ENCODE data around the gene SSBP4.

- TF ChIP-seq POLR2AphosphoS5 (IDR thresholded peaks at IDR 0.05; ENCODE audit: borderline replicate concordance, low read depth, low read length) (no peak), EZH2 (IDR thresholded peaks at IDR 0.05) (no peak), FOXP2 (optimal IDR thresholded peaks at IDR 0.05; ENCODE audit: control extremely low read depth, extremely low read length, insufficient read depth) (no peak)
Measured at GRCh38 chr19:18388100-18388959, 30.9 kb upstream of the SSBP4 start.

All from SK-N-MC (cell line).